MM.1S (cell line): ENCODE measurements around the gene TNNC2.

Experiments
- EZH2 ChIP-seq: fragments of 300-600 bp; sonication (generic); optimal IDR thresholded peaks from 2 replicates; pipeline ENCODE3; 2017; ENCODE audit warnings: low read depth, mild to moderate bottlenecking, antibody characterized with exemption, low read length, mixed read lengths
- EZH2phosphoT487 ChIP-seq: fragments of 300-600 bp; sonication (generic); IDR thresholded peaks from 2 replicates; pipeline ENCODE4 v1.6.1; 2018; ENCODE audit warnings: antibody characterized with exemption, low read length
- TF ChIP-seq, protein P1 (sequence below): fragments of 300-600 bp; sonication (generic); IDR thresholded peaks from 2 replicates; pipeline ENCODE4 v1.5.1; 2016; ENCODE audit warnings: antibody characterized with exemption, low read length, mixed read lengths

DNA sequence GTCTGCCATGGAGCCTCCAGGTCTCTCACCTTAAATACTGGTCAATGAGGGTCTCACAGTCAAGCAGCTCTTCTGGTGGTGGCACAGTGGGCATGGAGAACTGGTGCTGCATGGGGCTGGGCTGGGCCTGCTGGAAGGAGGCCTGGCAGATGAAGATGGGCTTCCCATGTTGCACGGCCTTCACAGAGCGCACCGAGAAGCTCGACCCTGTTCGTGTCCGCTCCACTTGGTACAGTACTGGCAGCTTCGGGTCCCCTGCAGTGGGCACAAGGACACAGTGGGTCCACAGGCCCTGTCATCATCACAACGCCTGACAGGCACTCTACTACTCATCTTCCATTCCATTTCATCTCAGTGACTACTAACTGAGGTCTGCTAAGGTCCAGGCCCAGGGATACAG is 21.3 kb upstream of the TNNC2 start:
- no peak for TF ChIP-seq EZH2
- no peak for TF ChIP-seq EZH2phosphoT487
- TF ChIP-seq, protein P1, sequence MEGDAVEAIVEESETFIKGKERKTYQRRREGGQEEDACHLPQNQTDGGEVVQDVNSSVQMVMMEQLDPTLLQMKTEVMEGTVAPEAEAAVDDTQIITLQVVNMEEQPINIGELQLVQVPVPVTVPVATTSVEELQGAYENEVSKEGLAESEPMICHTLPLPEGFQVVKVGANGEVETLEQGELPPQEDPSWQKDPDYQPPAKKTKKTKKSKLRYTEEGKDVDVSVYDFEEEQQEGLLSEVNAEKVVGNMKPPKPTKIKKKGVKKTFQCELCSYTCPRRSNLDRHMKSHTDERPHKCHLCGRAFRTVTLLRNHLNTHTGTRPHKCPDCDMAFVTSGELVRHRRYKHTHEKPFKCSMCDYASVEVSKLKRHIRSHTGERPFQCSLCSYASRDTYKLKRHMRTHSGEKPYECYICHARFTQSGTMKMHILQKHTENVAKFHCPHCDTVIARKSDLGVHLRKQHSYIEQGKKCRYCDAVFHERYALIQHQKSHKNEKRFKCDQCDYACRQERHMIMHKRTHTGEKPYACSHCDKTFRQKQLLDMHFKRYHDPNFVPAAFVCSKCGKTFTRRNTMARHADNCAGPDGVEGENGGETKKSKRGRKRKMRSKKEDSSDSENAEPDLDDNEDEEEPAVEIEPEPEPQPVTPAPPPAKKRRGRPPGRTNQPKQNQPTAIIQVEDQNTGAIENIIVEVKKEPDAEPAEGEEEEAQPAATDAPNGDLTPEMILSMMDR, result no peak
